OCI-M1 (cell line): ENCODE results near the gene PDS5A.
"Not testable (repeated sequence)": the region's sequence is repeated elsewhere in the genome, so short reads cannot be mapped to it uniquely, and the experiment has no call there.

Experiments used
- DNase-seq: peaks from one replicate; lab custom pipeline; 2025; lab: John Stamatoyannopoulos, UW

The PDS5A gene

DNA sequence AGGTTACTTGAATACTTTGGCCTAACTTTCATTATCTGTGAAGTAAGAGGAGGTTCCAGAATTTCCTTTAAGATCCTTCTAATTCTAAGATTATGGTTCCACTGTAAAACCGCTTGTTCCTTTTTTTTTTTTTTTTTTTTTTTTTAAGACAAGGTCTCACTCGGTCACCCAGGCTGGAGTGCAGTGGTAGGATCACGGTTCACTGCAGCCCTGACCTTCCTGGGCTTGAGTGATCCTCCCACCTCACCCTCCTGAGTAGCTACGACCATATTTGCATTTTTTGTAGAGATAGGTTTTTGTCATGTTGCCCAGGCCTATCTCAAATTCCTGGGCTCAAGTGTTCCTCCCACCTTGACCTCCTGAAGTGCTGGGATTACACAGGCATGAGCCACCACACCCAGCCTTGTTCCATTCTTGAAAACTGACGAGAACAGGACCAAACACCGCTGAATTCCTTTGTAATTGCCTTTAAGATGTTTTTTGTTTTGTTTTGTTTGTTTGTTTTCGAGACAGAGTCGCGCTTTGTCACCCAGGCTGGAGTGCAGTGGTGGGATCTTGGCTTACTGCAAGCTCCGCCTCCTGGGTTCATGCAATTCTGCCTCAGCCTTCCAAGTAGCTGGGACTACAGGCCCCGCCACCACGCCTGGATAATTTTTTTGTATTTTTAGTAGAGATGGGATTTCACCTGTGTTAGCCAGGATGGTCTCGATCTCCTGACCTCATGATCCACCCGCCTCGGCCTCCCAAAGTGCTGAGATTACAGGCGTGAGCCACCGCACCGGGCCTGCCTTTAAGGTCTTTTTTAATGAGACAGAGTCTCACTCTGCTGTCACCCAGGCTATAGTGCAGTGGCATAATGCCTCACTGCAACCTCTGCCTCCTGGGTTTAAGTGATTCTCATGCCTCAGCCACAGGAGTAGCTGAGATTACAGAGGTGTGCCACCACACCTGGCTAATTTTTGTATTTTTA lies 6.8 kb downstream of the PDS5A start:
- peak; percentile 87 for DNase-seq

- no peak for DNase-seq
Observed at GRCh38 chr4:39963656-39964055, 14.1 kb downstream of the PDS5A start.

GRCh38 chr4:39961311-39961877 lies 16.3 kb downstream of the PDS5A start:
- DNase-seq = no peak

DNA sequence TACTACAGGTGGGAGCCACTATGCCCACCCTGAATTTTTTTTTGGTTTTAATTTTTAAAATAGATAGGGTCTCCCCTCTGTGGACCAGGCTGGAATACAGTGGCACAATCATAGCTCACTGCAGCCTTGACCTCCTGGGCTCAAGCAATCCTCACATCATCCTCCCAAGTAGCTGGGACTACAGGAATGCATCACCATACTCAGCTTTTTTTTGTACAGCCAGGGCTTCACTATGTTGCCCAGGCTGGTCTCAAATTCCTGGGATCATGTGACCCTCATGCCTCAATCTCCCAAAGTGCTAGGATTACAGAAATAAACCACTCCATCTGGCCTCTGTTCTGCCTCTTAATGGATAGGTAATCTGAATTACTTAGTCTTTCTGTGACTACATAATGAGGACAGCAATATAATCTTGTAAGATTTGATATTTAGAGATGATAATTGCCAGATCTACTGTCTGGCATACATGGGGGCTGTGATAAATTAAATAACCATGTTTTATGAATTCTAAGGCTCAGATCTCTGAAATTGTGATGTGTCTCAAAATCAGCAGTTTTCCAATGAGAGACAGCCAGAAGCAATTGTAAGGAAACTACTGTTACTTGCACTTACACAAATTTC lies 26.7 kb downstream of the PDS5A start:
- DNase-seq = no peak

DNA sequence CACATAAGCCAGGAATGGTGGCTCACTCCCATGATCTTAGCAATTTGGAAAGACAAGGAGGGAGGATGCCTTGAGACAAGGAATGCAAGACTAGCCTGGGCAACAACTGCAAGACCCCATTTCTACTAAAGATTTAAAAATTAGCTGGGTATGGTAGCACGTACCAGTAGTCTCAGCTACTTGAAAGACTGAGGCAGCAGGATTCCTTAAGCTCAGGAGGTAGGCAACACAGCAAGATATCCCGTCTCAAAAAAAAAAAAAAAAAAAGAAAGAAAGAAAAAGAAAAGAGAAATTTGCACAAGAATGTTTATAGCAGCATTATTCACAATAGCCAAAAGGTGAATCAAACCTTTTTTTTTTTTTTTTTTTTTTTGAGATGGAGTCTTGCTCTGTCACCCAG lies 29.7 kb downstream of the PDS5A start:
- no peak for DNase-seq

DNA sequence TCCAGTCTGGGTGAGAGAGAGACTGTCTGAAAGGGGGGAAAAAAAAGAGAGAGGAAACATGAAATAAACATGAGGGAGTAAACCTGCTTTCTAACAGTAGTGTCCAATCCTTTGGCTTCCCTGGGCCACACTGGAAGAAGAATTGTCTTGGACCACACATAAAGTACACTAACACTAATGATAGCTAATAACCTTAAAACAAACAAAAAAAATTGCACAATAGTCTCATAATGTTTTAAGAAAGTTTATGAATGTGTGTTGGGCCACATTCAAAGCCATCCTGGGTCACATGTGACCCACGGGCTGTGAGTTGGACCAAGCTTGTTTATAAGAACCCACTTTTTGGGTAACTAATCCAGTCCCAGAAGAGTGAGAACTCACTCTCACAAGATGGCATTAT lies 30.3 kb downstream of the PDS5A start:
- DNase-seq = no peak

DNA sequence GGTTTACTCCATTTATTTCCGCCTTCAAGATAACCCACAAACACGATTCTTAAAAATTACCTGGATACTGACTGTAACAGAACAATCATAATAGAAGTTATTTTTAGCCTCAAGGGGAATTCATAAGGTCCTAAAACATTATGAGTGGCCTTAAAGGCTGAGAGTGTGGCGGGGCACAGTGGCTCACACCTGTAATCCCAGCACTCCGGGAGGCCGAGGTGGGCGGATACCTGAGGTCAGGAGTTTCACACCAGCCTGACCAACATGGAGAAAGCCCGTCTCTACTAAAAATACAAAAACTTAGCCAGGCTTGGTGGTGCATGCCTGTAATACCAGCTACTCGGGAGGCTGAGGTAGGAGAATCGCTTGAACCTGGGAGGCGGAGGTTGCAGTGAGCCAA lies 33.5 kb downstream of the PDS5A start:
- DNase-seq = not testable (repeated sequence)

- DNase-seq = no peak
Observed at GRCh38 chr4:39942507-39942906, 35.2 kb downstream of the PDS5A start.

GRCh38 chr4:39941682-39942217 lies 36.0 kb downstream of the PDS5A start:
- no peak for DNase-seq

GRCh38 chr4:39937683-39938268 lies 39.9 kb downstream of the PDS5A start:
- no peak for DNase-seq

GRCh38 chr4:39936565-39937418 lies 40.9 kb downstream of the PDS5A start:
- no peak for DNase-seq

- peak; percentile 8 for DNase-seq
Observed at GRCh38 chr4:39933671-39934590, 43.8 kb downstream of the PDS5A start.

DNA sequence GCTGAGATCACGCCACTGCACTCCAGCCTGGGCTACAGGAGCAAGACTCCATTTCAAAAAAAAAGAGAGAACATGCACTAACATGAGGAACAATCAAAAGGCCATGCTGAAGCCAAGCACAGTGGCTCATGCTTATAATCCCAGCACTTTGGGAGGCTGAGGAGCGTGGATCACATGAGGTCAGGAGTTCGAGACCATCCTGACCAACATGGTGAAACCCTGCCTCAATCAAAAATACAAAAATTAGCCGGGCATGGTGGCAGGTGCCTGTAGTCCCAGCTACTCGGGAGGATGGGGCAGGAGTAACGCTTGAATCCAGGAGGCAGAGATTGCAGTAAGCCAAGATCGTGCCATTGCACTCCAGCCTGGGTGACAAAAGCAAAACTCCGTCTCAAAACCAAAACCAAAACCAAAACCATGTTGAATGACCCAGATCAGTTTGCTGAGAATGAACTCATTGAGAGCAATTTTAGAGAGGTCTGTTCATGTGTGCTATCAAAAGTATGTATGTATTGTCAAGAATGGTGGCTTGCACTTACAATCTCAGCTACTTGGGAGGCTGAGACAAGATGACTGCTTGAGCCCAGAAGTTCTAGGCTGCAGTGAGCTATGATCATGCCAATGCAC lies 44.8 kb downstream of the PDS5A start:
- peak; percentile 68 for DNase-seq

DNA sequence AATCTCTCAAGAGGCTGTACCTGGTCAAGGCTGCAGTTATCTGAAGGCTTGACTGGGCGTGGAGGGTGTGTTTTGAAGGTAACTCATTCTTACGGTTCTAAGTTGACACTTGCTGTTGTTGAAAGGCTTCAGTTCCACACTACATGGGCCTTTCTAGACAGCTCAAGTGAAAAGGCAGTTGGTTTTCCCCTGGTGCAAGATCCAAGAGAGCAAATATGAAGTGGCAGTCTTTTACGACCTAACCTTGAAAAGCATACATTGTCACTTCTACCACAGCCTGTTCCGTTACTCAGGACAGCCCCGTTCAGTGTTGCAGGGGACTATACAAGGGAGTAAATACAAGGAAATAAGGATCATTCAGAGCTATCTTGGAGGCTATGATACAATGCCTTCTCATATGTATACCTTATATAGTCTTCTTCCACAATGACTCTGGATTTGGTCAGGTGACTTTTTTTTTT lies 46.2 kb downstream of the PDS5A start:
- DNase-seq = no peak

GRCh38 chr4:39928538-39928937 lies 49.2 kb downstream of the PDS5A start:
- no peak for DNase-seq

DNA sequence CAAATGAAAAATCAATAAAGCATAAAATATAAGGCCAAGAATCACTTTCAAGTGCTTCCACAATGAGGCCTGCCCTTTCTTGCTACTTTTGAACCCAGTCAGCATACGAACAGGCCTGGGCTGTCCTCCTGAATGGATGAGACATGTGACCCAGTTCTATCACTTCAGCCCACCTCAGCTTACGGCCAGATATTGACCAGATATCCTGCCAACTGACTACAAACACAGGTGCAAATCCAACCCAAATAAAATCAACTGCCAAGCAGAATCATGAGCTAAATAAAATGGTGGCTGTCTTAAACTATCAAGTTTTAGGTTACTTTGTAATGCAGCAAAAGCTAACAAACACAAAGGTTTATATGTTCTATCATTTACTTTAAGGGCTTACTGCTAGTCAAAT lies 53.7 kb downstream of the PDS5A start:
- no peak for DNase-seq

DNA sequence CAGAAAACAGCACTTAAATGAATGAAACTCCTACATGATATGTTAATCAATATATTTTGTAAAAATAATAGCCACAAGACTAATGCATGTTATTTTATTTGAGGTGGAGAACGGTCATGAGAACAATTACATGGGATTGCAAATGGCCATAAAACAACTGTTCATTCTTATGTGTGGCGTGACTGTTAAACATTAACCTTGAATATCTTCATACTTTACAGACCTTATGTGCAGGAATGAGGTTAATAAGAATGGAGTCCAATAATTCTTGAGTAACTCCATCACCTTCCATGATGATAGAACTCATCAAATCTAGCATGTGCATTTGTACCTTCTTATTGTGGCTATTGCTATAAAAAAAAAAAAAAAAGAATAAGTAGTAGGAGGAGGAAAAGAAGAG lies 55.3 kb downstream of the PDS5A start:
- DNase-seq = no peak

DNA sequence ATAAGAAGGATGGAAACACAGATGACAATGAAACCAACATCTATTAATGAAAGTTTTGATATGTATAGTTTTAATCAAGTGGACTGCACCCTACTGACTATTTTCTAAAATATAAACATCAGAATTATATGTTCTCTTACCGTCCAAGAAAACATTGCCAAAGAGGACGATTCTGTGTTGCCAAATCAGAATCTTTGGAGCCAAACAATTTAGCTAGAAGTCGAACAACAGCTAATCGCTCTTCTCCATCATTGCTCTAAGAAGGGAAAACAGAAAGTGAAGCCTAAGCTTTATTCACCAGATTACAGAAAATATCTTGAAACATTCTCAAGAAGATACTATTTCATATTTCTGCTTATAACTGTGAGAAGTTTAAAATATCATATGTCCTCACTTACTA lies 64.2 kb downstream of the PDS5A start:
- DNase-seq = no peak

- DNase-seq = no peak
Observed at GRCh38 chr4:39910064-39910463, 67.6 kb downstream of the PDS5A start.

- DNase-seq = no peak
Observed at GRCh38 chr4:39908284-39908683, 69.4 kb downstream of the PDS5A start.
